Keratinocyte (primary cell): ENCODE data around the gene MYO16. TPM values are rescaled to one million over a fixed set of nuclear protein-coding genes. Genes with fewer than 3 reads are reported as not detected.
A peak's percentile ranks its signal among the peaks of the same experiment; 100 is the strongest.

Experiments
- DNase-seq: peaks from one replicate; pipeline ENCODE4 v3.0.0-alpha.2; 2011; ENCODE audit warnings: low read depth, missing footprints, low spot score
- FAIRE-seq: peaks from 2 replicates; lab custom pipeline; 2011; peaks lifted over from hg19 to GRCh38; lab: Jason Lieb, UNC
- H2AFZ ChIP-seq: 2 replicates; pipeline ENCODE4 v1.6.0; 2012; ENCODE audit warnings: low read length, control low read depth, inconsistent platforms; ENCODE audit not compliant: control insufficient read depth
- H3K27ac ChIP-seq: 2 replicates; pipeline ENCODE4 v1.5.1; 2011; ENCODE audit warnings: low read length; ENCODE audit not compliant: control insufficient read depth, insufficient read depth
- H3K27me3 ChIP-seq: 3 replicates; pipeline ENCODE4 v1.6.0; 2011; ENCODE audit warnings: low read length; ENCODE audit not compliant: control insufficient read depth, insufficient read depth; ENCODE audit errors: extremely low read depth
- H3K36me3 ChIP-seq, 2 experiments: 2 replicates in 1 of 2; 3 replicates in 1 of 2; pipeline ENCODE4 v1.5.1; 2011; ENCODE audit warnings: low read length in 2 of 2, mild to moderate bottlenecking in 1 of 2; ENCODE audit not compliant: control insufficient read depth in 2 of 2, insufficient read depth in 2 of 2; ENCODE audit errors: extremely low read depth in 1 of 2
- H3K4me1 ChIP-seq: 3 replicates; pipeline ENCODE4 v1.5.1; 2011; ENCODE audit warnings: low read length; ENCODE audit not compliant: control insufficient read depth, insufficient read depth; ENCODE audit errors: extremely low read depth
- H3K4me2 ChIP-seq: 3 replicates; pipeline ENCODE4 v1.6.0; 2011; ENCODE audit warnings: low read depth, low read length; ENCODE audit not compliant: control insufficient read depth, insufficient read depth; ENCODE audit errors: extremely low read depth
- H3K4me3 ChIP-seq, 3 experiments: fragments of 200-600 bp in 1 of 3; sonication (generic) in 1 of 3; 2 replicates in 2 of 3; 3 replicates in 1 of 3; pipeline ENCODE4 v1.5.1; 2011 to 2016; ENCODE audit warnings: low read length in 3 of 3, mild to moderate bottlenecking in 3 of 3, control low read depth in 2 of 3, inconsistent platforms in 1 of 3, low read depth in 1 of 3, mixed read lengths in 1 of 3, mixed run types in 1 of 3, moderate library complexity in 1 of 3; ENCODE audit not compliant: control insufficient read depth in 2 of 3, insufficient read depth in 2 of 3; ENCODE audit errors: extremely low read depth in 1 of 3
- H3K79me2 ChIP-seq: 2 replicates; pipeline ENCODE4 v1.6.0; 2012; ENCODE audit warnings: low read length; ENCODE audit not compliant: control insufficient read depth, insufficient read depth
- H3K9ac ChIP-seq: 3 replicates; pipeline ENCODE4 v1.6.0; 2011; ENCODE audit warnings: low read length; ENCODE audit not compliant: control insufficient read depth, insufficient read depth; ENCODE audit errors: extremely low read depth
- H3K9me1 ChIP-seq: 3 replicates; pipeline ENCODE4 v1.6.0; 2011; ENCODE audit warnings: low read length; ENCODE audit not compliant: control insufficient read depth, insufficient read depth; ENCODE audit errors: extremely low read depth
- H3K9me3 ChIP-seq: 2 replicates; pipeline ENCODE4 v1.5.1; 2012; ENCODE audit warnings: low read depth, low read length; ENCODE audit not compliant: control insufficient read depth
- H4K20me1 ChIP-seq: 3 replicates; pipeline ENCODE4 v1.6.0; 2011; ENCODE audit warnings: low read length; ENCODE audit not compliant: control insufficient read depth, insufficient read depth; ENCODE audit errors: extremely low read depth
- EZH2 ChIP-seq: IDR thresholded peaks from one replicate; pipeline ENCODE4 v1.6.1; 2012; ENCODE audit warnings: inconsistent platforms, mild to moderate bottlenecking, low read length, moderate library complexity
- dilution Hi-C: fragments of 300-500 bp; cut with MboI; formaldehyde crosslinking; loops from one replicate; pipeline ENCODE4 v1.7.0; 2020; ENCODE audit warnings: low sequenced_read_pairs; ENCODE audit not compliant: extremely low pct_ligation_motif_present
- polyA plus RNA-seq, 5 experiments: library from polyadenylated mRNA; depleted of rRNA in 3 of 5; stranded (reverse) in 3 of 5; stranded (forward) in 1 of 5; unstranded in 1 of 5; fragments of >200 nt; gene quantifications; 1 replicate in 1 of 5; 2 replicates in 3 of 5; 3 replicates in 1 of 5; pipeline versions ENCODE4 v1.2.1 to v1.2.3, GENCODE V29; 2011 to 2012; ENCODE audit warnings: missing spikeins in 2 of 5, low read depth in 1 of 5, low replicate concordance in 1 of 5
- TF ChIP-seq, protein P1 (sequence below), 3 experiments: IDR thresholded peaks in 1 of 3; conservative IDR thresholded peaks in 1 of 3; optimal IDR thresholded peaks in 1 of 3; 2 replicates in 2 of 3; 3 replicates in 1 of 3; pipeline versions ENCODE3 to v1.5.1; 2011; ENCODE audit warnings: low read length in 3 of 3, mild to moderate bottlenecking in 3 of 3, moderate library complexity in 2 of 3, control low read depth in 1 of 3, inconsistent platforms in 1 of 3; ENCODE audit not compliant: insufficient read depth in 2 of 3; ENCODE audit errors: extremely low read depth in 1 of 3

The MYO16 gene
- polyA plus RNA-seq, 1 donor (not counting 4 experiments of a cell fraction or from before 2014, with no cell fraction given) = 0.08 TPM

DNA sequence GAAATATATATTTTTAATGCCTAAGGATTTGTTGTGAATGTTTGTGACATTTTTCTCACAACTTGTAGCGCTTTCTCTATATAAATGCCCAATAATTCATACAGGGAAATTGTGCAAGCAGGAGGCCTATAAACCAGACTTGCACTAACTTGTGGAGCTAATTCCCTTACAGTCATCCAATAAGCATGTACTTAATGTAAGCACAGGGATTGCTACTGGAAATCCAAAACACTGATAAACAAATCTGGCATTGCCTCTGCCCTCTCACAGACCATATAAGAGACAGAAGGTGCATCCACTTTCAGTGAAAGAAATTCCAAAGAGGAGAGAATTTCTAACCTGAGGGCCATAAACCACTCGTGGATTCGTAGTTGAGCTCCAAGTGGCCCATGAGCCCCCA lies 518.8 kb downstream of the MYO16 start:
- Histone ChIP-seq H3K9me1 (no peaks in the 10 kb centered on the region), H3K36me3 (no peaks in the 10 kb centered on the region), H3K27ac (peak overlapping the region; percentile 85), H4K20me1 (no peaks in the 10 kb centered on the region), H3K9me3 (no peaks in the 10 kb centered on the region), H3K79me2 (no peaks in the 10 kb centered on the region), H3K9ac (peak overlapping the region; percentile 59), H3K27me3 (no peaks in the 10 kb centered on the region), H3K4me1 (peaks cover 56% of the 10 kb centered on the region), H2AFZ (no peak overlapping the region), H3K4me2 (peak overlapping the region; percentile 78), H3K4me3 (peak overlapping the region in 2 of 3 experiments; percentile 3 to 11)
- dilution Hi-C loops = no loop called here
- no peak for DNase-seq
- TF ChIP-seq, protein P1, sequence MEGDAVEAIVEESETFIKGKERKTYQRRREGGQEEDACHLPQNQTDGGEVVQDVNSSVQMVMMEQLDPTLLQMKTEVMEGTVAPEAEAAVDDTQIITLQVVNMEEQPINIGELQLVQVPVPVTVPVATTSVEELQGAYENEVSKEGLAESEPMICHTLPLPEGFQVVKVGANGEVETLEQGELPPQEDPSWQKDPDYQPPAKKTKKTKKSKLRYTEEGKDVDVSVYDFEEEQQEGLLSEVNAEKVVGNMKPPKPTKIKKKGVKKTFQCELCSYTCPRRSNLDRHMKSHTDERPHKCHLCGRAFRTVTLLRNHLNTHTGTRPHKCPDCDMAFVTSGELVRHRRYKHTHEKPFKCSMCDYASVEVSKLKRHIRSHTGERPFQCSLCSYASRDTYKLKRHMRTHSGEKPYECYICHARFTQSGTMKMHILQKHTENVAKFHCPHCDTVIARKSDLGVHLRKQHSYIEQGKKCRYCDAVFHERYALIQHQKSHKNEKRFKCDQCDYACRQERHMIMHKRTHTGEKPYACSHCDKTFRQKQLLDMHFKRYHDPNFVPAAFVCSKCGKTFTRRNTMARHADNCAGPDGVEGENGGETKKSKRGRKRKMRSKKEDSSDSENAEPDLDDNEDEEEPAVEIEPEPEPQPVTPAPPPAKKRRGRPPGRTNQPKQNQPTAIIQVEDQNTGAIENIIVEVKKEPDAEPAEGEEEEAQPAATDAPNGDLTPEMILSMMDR (optimal IDR thresholded peaks at IDR 0.05 in 1 of 3, IDR thresholded peaks at IDR 0.05 in 1 of 3, conservative IDR thresholded peaks at IDR 0.05 in 1 of 3; ENCODE audit: extremely low read depth in 1 of 3, insufficient read depth in 2 of 3, low read length in 3 of 3) = no peak
- TF ChIP-seq EZH2 = no peak
- FAIRE-seq = peak; percentile 90

- Histone ChIP-seq H3K4me3 (no peak overlapping the region), H2AFZ (no peak overlapping the region), H3K4me1 (peaks cover 75% of the 10 kb centered on the region), H3K9me3 (no peaks in the 10 kb centered on the region), H3K9me1 (no peaks in the 10 kb centered on the region), H3K4me2 (peak overlapping the region; percentile 83), H3K27me3 (no peaks in the 10 kb centered on the region), H4K20me1 (no peaks in the 10 kb centered on the region), H3K9ac (no peak overlapping the region), H3K27ac (peak overlapping the region; percentile 79), H3K36me3 (no peaks in the 10 kb centered on the region), H3K79me2 (no peaks in the 10 kb centered on the region)
- dilution Hi-C loops = no loop called here
- FAIRE-seq = no peak
- TF ChIP-seq, protein P1 (optimal IDR thresholded peaks at IDR 0.05 in 1 of 3, IDR thresholded peaks at IDR 0.05 in 1 of 3, conservative IDR thresholded peaks at IDR 0.05 in 1 of 3; ENCODE audit: extremely low read depth in 1 of 3, insufficient read depth in 2 of 3, low read length in 3 of 3) = no peak
- TF ChIP-seq EZH2 = no peak
- DNase-seq = no peak
These were observed 521.3 kb downstream of the MYO16 start for GRCh38 chr13:109150696-109151095.
